ENCODE measurements around the gene LZTFL1.
"Not testable (repeated sequence)": the region's sequence is repeated elsewhere in the genome, so short reads cannot be mapped to it uniquely, and the experiment has no call there.

Gene LZTFL1

GRCh38 chr3:45864760-45865519, 23.0 kb upstream of the LZTFL1 start:
- no peak overlapping the region for H3K4me3 ChIP-seq (ENCODE audit: low read depth in 1 of 2, low read length in 1 of 2)
- no peaks in the 10 kb centered on the region for H3K27me3 ChIP-seq
- H3K36me3 ChIP-seq = no peaks in the 10 kb centered on the region
- no peaks in the 10 kb centered on the region for H3K9me3 ChIP-seq
- H3K4me1 ChIP-seq (ENCODE audit: control insufficient read depth in 1 of 2, insufficient read depth in 1 of 2, low read depth in 1 of 2, low read length in 1 of 2) = no peaks in the 10 kb centered on the region
- no peak overlapping the region for H3K27ac ChIP-seq
- no peak for TF ChIP-seq CTCF (IDR thresholded peaks at IDR 0.05)

GRCh38 chr3:45861043-45861719, 19.3 kb upstream of the LZTFL1 start:
- Histone ChIP-seq H3K27me3 (no peaks in the 10 kb centered on the region), H3K4me1 (ENCODE audit: control insufficient read depth in 1 of 2, insufficient read depth in 1 of 2, low read depth in 1 of 2, low read length in 1 of 2) (no peaks in the 10 kb centered on the region), H3K27ac (no peak overlapping the region), H3K4me3 (ENCODE audit: low read depth in 1 of 2, low read length in 1 of 2) (no peak overlapping the region), H3K36me3 (no peaks in the 10 kb centered on the region), H3K9me3 (no peaks in the 10 kb centered on the region)
- no peak for TF ChIP-seq CTCF (IDR thresholded peaks at IDR 0.05)

GRCh38 chr3:45860481-45860880, 18.6 kb upstream of the LZTFL1 start:
- H3K4me1 ChIP-seq (ENCODE audit: control insufficient read depth in 1 of 2, insufficient read depth in 1 of 2, low read depth in 1 of 2, low read length in 1 of 2) = no peaks in the 10 kb centered on the region
- no peaks in the 10 kb centered on the region for H3K27me3 ChIP-seq
- H3K36me3 ChIP-seq = no peaks in the 10 kb centered on the region
- H3K27ac ChIP-seq = no peak overlapping the region
- H3K4me3 ChIP-seq (ENCODE audit: low read depth in 1 of 2, low read length in 1 of 2) = no peak overlapping the region
- no peaks in the 10 kb centered on the region for H3K9me3 ChIP-seq
- TF ChIP-seq CTCF (IDR thresholded peaks at IDR 0.05) = no peak

GRCh38 chr3:45858809-45859543, 17.1 kb upstream of the LZTFL1 start:
- Histone ChIP-seq H3K4me1 (ENCODE audit: control insufficient read depth in 1 of 2, insufficient read depth in 1 of 2, low read depth in 1 of 2, low read length in 1 of 2) (no peaks in the 10 kb centered on the region), H3K27me3 (no peaks in the 10 kb centered on the region), H3K36me3 (no peaks in the 10 kb centered on the region), H3K4me3 (ENCODE audit: low read depth in 1 of 2, low read length in 1 of 2) (no peak overlapping the region), H3K9me3 (no peaks in the 10 kb centered on the region), H3K27ac (no peak overlapping the region)
- TF ChIP-seq CTCF (IDR thresholded peaks at IDR 0.05) = no peak

- not testable (repeated sequence) for H3K27me3 ChIP-seq; H3K9me3 ChIP-seq; H3K27ac ChIP-seq; H3K36me3 ChIP-seq; H3K4me1 ChIP-seq (ENCODE audit: control insufficient read depth in 1 of 2, insufficient read depth in 1 of 2, low read depth in 1 of 2, low read length in 1 of 2); H3K4me3 ChIP-seq (ENCODE audit: low read depth in 1 of 2, low read length in 1 of 2)
Measured at GRCh38 chr3:45857024-45857423, 15.1 kb upstream of the LZTFL1 start.

- H3K27ac ChIP-seq; H3K27me3 ChIP-seq; H3K36me3 ChIP-seq; H3K4me1 ChIP-seq (ENCODE audit: control insufficient read depth in 1 of 2, insufficient read depth in 1 of 2, low read depth in 1 of 2, low read length in 1 of 2); H3K4me3 ChIP-seq (ENCODE audit: low read depth in 1 of 2, low read length in 1 of 2); H3K9me3 ChIP-seq: not testable (repeated sequence)
Measured at GRCh38 chr3:45856323-45856722, 14.4 kb upstream of the LZTFL1 start.
